Amniotic stem cell (primary cell): Measurements from ENCODE around the gene UNC13B.

ENCODE experiments used
- DNase-seq: peaks from one replicate; lab custom pipeline; 2025; lab: John Stamatoyannopoulos, UW

The UNC13B gene

DNA sequence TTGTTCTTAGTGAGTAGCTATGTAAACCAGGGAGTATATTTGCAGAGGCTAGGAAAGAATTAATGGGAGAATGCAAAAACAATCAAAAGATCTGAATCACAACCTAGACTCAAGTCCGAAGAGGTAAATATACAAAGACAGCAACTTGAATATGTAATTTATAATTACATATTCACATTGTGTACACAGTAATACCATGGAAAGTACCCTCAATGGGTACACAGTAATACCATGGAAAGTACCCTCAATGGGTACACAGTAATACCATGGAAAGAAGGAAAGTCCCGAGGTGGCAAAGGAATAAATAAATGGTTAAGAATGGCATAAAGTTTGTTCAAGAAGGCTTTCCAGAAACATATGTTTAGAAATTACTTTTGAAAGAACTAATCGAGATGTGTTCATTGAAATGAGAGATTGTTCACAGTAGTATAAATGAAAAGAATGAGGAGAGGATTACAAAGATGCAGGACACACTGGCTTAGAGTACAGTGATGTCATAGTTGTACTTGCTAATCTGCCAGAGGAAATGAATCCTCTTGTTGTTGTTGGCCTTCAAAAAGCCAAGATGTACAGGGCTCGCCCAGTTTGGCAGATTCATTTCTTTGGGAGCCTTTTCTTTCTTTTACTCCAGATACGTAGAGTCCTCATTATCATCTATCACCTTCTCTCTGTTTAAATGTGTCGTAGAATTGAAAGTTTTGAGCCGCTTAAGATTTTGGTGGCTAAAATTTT is 116.0 kb downstream of the UNC13B start:
- DNase-seq: no peak

DNA sequence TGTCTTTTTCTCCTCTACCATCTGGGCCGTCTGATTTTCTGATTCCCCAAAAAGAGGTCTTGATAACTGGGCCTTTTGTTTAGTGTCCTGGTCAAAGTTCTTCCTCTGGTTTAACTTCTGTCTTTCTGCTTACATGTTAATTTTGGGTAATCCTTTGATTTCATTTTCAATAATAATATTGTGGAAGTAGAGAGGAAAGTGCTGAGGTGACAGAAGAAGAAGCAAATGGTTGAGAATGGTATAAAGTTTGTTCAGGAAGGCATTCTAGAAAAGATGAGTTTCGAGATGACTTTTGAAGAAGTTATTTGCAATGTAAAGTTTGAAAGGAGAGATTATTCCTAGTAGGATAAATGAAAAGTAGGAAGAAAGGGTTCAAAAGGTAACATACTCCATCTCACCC is 118.1 kb downstream of the UNC13B start:
- DNase-seq: no peak

GRCh38 chr9:35280399-35280798 is 118.6 kb downstream of the UNC13B start:
- DNase-seq: no peak

- DNase-seq: no peak
Measured at GRCh38 chr9:35285731-35286130, 123.9 kb downstream of the UNC13B start.

DNA sequence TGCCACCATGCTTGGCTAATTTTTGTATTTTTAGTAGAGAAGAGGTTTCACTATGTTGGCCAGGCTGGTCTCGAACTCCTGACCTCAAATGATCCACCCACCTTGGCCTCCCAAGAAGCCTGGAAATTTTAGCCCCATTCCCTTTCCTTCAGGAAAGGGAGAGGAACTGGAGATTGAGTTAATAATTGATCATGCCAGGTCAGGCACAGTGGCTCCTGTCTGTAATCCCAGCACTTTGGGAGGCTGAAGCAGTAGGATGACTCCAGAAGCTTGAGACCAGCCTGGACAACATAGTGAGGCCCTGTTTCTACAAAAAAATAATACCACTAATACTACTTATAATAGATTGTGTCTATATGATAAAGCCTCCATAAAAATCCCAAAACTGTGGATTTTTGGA is 124.6 kb downstream of the UNC13B start:
- DNase-seq: no peak

- DNase-seq: no peak
Measured at GRCh38 chr9:35287987-35288632, 126.3 kb downstream of the UNC13B start.

DNA sequence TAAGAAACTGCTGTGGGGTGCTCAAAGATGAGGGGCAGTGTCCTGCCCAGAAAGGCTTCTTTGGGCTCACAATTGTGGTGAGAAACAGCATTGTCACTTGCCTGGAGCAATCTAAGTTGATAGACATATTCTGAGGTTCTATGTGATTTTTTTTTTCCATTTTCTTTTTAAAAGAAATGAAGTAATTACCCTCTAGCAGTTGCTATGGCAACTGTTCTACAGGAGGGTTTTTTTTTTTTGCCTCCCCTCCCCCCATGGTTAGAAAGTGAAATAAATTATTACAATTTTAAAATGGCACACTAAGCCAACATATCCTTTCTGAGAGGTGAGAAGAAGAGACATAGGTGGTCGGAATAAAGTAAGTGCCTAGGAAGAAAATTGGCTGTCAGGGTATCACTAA is 127.0 kb downstream of the UNC13B start:
- no peak for DNase-seq

DNA sequence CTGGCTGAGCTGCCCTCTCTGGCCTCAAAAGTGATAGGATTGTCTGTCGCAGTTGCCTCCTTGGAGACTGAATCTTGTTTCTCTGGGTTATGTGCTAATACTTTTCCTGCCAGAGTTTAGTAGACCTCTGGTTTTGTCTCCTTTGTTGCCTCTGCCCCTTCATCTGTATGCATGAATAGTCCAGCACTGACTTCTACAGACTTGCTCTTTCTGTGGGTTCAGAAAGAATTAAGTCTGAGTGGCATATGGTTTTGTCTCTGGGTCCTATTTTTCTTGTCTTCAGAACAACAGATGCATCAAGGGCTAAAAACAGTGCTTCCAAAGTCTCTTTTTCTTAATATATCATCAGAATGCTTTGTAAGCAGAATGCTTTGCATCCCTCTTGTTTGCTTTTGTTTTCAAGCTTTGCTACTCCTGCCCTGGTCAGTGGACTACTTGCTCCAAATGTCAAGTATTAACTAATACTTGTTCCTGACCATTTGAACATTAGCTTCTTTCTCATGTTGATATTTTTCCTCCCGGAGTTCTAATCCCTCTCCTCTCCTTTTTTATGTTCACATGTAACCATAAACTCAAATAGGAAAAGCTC is 131.7 kb downstream of the UNC13B start:
- no peak for DNase-seq

GRCh38 chr9:35294066-35294465 is 132.3 kb downstream of the UNC13B start:
- DNase-seq: no peak

- no peak for DNase-seq
Measured at GRCh38 chr9:35294556-35294955, 132.7 kb downstream of the UNC13B start.

DNA sequence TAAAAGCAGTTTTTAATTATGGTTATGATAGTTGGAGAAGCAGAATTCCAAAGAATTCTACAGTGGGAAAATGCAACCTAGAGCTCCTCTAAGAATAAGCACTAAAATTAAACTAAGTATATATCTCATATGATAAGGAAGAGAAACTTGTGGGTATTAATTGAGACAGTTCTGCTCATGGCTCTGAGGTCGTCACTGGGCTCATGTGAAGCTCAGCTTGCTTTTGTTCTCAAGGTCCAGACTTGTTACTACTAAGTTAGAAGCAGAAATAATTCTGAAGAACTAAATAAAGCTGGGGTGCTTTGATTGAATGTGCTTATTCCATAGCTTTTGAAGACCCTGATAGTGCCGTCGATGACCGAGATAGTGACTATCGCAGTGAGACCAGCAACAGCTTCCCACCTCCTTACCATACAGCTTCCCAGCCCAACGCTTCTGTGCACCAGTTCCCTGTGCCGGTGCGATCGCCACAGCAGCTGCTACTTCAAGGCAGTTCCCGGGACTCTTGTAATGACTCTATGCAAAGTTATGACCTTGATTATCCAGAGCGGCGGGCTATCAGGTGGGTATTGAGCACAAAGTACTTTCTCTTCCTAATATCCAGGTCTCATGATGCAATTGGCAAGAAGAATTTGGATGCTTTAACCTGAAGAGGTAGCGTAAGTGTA is 133.7 kb downstream of the UNC13B start:
- DNase-seq: no peak

GRCh38 chr9:35303567-35303966 is 141.8 kb downstream of the UNC13B start:
- DNase-seq: no peak

GRCh38 chr9:35306283-35306682 is 144.5 kb downstream of the UNC13B start:
- DNase-seq: no peak

DNA sequence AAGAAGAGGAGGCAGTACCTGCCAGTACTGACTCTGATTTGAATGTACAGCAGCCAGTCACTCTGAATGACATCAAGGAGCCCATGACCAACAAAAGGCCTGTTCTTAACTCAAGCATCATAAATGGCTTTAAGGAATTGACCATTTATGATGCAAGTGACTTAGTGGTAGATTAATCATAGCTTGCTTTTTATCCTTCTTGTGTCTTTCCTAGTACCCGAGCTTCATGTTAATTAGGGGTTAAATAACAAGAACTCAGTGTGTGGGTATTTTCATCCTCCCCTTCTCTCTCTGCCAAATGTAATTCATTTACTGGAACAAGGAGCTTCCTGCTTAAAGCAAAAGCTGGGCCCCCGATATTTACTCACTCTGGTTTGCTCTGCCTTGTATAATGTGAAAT is 146.5 kb downstream of the UNC13B start:
- DNase-seq: no peak

- DNase-seq: no peak
Measured at GRCh38 chr9:35311891-35312639, 150.3 kb downstream of the UNC13B start.

- no peak for DNase-seq
Measured at GRCh38 chr9:35313460-35313859, 151.7 kb downstream of the UNC13B start.

GRCh38 chr9:35313916-35314315 is 152.1 kb downstream of the UNC13B start:
- DNase-seq: no peak

DNA sequence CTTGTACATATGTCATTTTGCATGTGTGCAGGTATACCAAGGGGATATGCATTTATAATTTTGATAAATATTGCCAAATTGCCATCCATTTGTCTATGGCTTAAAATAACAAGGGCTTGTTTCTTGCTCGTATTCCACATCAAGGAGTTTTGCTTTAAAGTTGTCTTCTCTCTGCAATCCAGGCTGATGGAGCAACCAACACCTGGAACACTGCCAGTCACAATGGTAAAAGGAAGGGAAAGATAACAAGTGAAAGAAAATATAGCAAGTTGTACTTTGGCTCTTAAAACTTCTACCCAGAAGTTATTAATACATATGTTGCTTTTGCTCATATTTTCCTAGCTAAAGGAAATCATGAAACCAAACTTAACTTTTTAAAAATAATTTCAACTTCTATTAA is 156.9 kb downstream of the UNC13B start:
- no peak for DNase-seq

GRCh38 chr9:35322075-35322885 is 160.5 kb downstream of the UNC13B start:
- no peak for DNase-seq

GRCh38 chr9:35324966-35325365 is 163.2 kb downstream of the UNC13B start:
- no peak for DNase-seq

GRCh38 chr9:35333551-35333950 is 171.7 kb downstream of the UNC13B start:
- DNase-seq: peak; percentile 46
